ENCODE data around the gene OR4K14. TPM values are rescaled to one million over a fixed set of nuclear protein-coding genes. Genes with fewer than 3 reads are reported as not detected.

OR4K14 gene
- total RNA-seq, 4 donors from 2014 or later = not detected

- Histone ChIP-seq H3K4me3 (no peak within 1 kb of the TSS), H3K27ac (replicated peaks in 1 of 4) (no peak within 1 kb of the TSS), H3K36me3 (no peaks in the 10 kb centered on the region), H3K9me3 (no peaks in the 10 kb centered on the region), H3K27me3 (no peaks in the 10 kb centered on the region), H3K4me1 (no peaks in the 10 kb centered on the region)
- intact Hi-C loops (cut with DNase I) = no loop called here
- 91% methylated on average over 4 of the region's 4 CpGs for WGBS
- DNase-seq (ENCODE audit: extremely low spot score) = no peak
- TF ChIP-seq EP300 (IDR thresholded peaks at IDR 0.05) (no peak), POLR2A (IDR thresholded peaks at IDR 0.05; ENCODE audit: low read depth) (no peak), CTCF (IDR thresholded peaks at IDR 0.05) (no peak), POLR2AphosphoS5 (IDR thresholded peaks at IDR 0.05) (no peak)
Observed at GRCh38 chr14:20035938-20036337, 16.8 kb upstream of the OR4K14 start, which contains the start of gene OR4K13. OR4K13 (minus strand) TSS chr14:20036038; CDS start chr14:20034758, 1,280 bp downstream.

DNA sequence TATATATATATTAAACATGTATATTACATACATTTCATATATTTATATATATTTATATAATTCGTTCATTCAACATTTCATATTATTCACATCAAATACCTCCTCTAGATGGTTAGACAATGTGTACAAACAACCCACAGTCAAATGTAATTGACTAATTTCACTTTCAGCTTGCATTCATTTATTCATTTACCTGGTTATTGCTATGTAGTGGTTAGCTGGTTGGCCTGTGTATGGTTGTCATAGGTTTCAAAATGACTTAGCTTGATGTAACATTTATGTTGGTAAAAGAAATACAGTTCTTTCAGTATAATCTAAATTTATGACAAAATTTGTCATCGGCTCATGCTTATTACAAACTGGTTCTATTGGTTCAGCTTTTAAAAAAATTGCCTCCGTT lies 16.3 kb upstream of the OR4K14 start:
- WGBS = 66% methylated on average over 3 of the region's 3 CpGs
- Histone ChIP-seq H3K27ac (replicated peaks in 1 of 4) (no peak overlapping the region), H3K9me3 (no peaks in the 10 kb centered on the region), H3K27me3 (no peaks in the 10 kb centered on the region), H3K36me3 (no peaks in the 10 kb centered on the region), H3K4me1 (no peaks in the 10 kb centered on the region), H3K4me3 (no peak overlapping the region)
- intact Hi-C loops (cut with DNase I) = no loop called here
- no peak for DNase-seq (ENCODE audit: extremely low spot score)
- TF ChIP-seq POLR2AphosphoS5 (IDR thresholded peaks at IDR 0.05) (no peak), EP300 (IDR thresholded peaks at IDR 0.05) (no peak), CTCF (IDR thresholded peaks at IDR 0.05) (no peak), POLR2A (IDR thresholded peaks at IDR 0.05; ENCODE audit: low read depth) (no peak)

- intact Hi-C loops (cut with DNase I) = no loop called here
- TF ChIP-seq EP300 (IDR thresholded peaks at IDR 0.05) (no peak), POLR2A (IDR thresholded peaks at IDR 0.05; ENCODE audit: low read depth) (no peak), POLR2AphosphoS5 (IDR thresholded peaks at IDR 0.05) (no peak), CTCF (IDR thresholded peaks at IDR 0.05) (no peak)
- no peaks in the 10 kb centered on the region for H3K4me1 ChIP-seq
- H3K27me3 ChIP-seq = no peaks in the 10 kb centered on the region
- H3K27ac ChIP-seq (replicated peaks in 1 of 4) = no peak overlapping the region
- DNase-seq (ENCODE audit: extremely low spot score) = no peak
- H3K4me3 ChIP-seq = no peak overlapping the region
- H3K9me3 ChIP-seq = no peaks in the 10 kb centered on the region
- H3K36me3 ChIP-seq = no peaks in the 10 kb centered on the region
- 62% methylated on average over 6 of the region's 6 CpGs for WGBS
Observed at GRCh38 chr14:20031058-20031457, 12.0 kb upstream of the OR4K14 start.

DNA sequence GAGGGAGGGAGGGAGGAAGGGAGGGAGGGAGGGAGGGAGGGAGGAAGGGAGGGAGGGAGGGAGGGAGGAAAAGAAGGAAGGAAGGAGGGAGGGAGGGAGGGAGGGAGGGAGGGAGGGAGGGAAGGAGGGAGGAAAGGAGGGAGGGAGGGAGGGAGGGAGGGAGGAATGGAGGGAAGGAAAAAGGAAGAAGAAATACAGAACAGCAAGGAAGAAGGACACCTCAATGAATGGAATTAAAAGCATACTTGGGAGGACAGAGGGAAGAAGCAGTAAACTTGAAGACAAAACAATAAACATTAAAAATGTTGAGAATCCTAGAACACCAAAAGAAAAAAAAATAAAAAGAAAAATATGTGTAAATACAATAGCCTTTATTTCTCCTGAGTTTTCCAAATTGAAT lies 11.0 kb downstream of the OR4K14 start:
- no peak overlapping the region for H3K4me3 ChIP-seq
- no peak overlapping the region for H3K27ac ChIP-seq (replicated peaks in 1 of 4)
- intact Hi-C loops (cut with DNase I) = no loop called here
- DNase-seq (ENCODE audit: extremely low spot score) = no peak
- H3K36me3 ChIP-seq = no peaks in the 10 kb centered on the region
- peaks cover 0 to 4% (median 0%) of the 10 kb centered on the region in 4 donors for H3K9me3 ChIP-seq
- no peaks in the 10 kb centered on the region for H3K4me1 ChIP-seq
- TF ChIP-seq EP300 (IDR thresholded peaks at IDR 0.05) (no peak), POLR2A (IDR thresholded peaks at IDR 0.05; ENCODE audit: low read depth) (no peak), POLR2AphosphoS5 (IDR thresholded peaks at IDR 0.05) (no peak), CTCF (IDR thresholded peaks at IDR 0.05) (no peak)
- no peaks in the 10 kb centered on the region for H3K27me3 ChIP-seq

- 60% methylated on average over 7 of the region's 7 CpGs for WGBS
- Histone ChIP-seq H3K9me3 (peaks cover 0 to 3% (median 0%) of the 10 kb centered on the region in 4 donors), H3K27ac (replicated peaks in 1 of 4) (no peak overlapping the region), H3K36me3 (no peaks in the 10 kb centered on the region), H3K27me3 (no peaks in the 10 kb centered on the region), H3K4me3 (no peak overlapping the region), H3K4me1 (no peaks in the 10 kb centered on the region)
- DNase-seq (ENCODE audit: extremely low spot score) = no peak
- intact Hi-C loops (cut with DNase I) = no loop called here
- no peak for TF ChIP-seq CTCF (IDR thresholded peaks at IDR 0.05)
Observed at GRCh38 chr14:20002319-20002718, 16.8 kb downstream of the OR4K14 start.
